Cortex of kidney (tissue), 1 donor: ENCODE measurements around the gene MDFI.

Source experiments
- DNase-seq: peaks from one replicate; lab custom pipeline; 2025; lab: John Stamatoyannopoulos, UW

MDFI gene

GRCh38 chr6:41672816-41673703 is 34.8 kb downstream of the MDFI start:
- no peak for DNase-seq

GRCh38 chr6:41673704-41674000 is 35.4 kb downstream of the MDFI start:
- no peak for DNase-seq

- no peak for DNase-seq
Observed at GRCh38 chr6:41674231-41675000, 36.1 kb downstream of the MDFI start.

- no peak for DNase-seq
Observed at GRCh38 chr6:41675176-41675775, 37.0 kb downstream of the MDFI start.

- no peak for DNase-seq
Observed at GRCh38 chr6:41675992-41676391, 37.7 kb downstream of the MDFI start.

- no peak for DNase-seq
Observed at GRCh38 chr6:41676431-41676830, 38.2 kb downstream of the MDFI start.

GRCh38 chr6:41677124-41677921 is 39.1 kb downstream of the MDFI start:
- no peak for DNase-seq

- DNase-seq, result no peak
Observed at GRCh38 chr6:41678511-41679084, 40.3 kb downstream of the MDFI start.

- no peak for DNase-seq
Observed at GRCh38 chr6:41679696-41680095, 41.4 kb downstream of the MDFI start.

GRCh38 chr6:41680182-41680965 is 42.1 kb downstream of the MDFI start:
- DNase-seq, result no peak

- DNase-seq, result no peak
Observed at GRCh38 chr6:41682056-41682477, 43.8 kb downstream of the MDFI start.

- DNase-seq, result no peak
Observed at GRCh38 chr6:41682497-41683272, 44.4 kb downstream of the MDFI start.

GRCh38 chr6:41683273-41683522 is 44.9 kb downstream of the MDFI start:
- no peak for DNase-seq

- no peak for DNase-seq
Observed at GRCh38 chr6:41683523-41684310, 45.4 kb downstream of the MDFI start.

GRCh38 chr6:41684311-41685180 is 46.3 kb downstream of the MDFI start:
- DNase-seq, result no peak

GRCh38 chr6:41685641-41686380 is 47.5 kb downstream of the MDFI start:
- DNase-seq, result no peak

GRCh38 chr6:41687501-41688175 is 49.4 kb downstream of the MDFI start:
- no peak for DNase-seq
